Hematopoietic multipotent progenitor cell treated with erythropoietin and hydrocortisone succinate and interleukin-3 and kit ligand, for 15 days (in vitro differentiated cells): ENCODE results near the gene APOB.
"Not testable (repeated sequence)": the region's sequence is repeated elsewhere in the genome, so short reads cannot be mapped to it uniquely, and the experiment has no call there.

Experiments
- DNase-seq: peaks from one replicate; pipeline ENCODE4 v3.0.0-alpha.2; 2015; ENCODE audit warnings: low spot score

The APOB gene

DNA sequence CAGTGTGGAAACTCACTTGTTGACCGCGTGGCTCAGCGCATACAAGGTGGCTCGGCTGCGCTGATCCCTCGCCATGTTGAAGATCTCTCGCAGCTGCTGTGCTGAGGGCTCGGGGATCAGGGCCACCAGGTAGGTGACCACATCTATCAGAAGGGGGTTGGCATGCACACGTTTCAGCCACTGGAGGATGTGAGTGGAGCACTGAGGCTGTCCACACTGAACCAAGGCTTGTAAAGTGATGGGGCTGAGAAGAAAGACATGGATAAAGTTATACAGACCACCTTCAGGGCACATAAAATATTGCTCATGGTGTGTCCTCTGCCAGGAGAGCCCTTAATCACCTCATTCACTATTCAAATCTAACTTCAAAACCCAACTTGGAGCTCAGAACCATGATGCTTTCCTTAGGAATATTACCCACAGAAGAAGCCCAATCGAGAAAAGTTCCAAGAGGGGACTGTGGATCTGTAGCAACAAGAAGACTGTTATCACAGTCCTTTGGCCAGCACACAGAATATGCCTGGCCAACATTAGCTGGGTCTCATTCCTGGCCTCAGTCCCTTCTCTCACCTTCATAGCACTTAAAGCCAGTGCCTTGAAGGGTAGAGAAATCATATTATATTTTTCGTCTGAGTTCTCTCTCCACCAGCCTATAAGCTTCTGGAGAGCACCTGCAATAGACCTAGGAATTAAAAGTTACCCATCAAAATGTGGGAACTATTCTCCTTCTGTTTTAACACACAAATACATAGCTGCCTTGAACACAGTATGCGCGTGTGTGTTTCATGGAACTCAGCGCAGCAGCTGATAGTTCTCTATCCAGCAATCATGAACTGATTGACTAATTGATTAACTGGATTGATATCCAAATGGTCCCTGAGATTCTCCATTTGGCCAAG is 11.3 kb downstream of the APOB start:
- no peak for DNase-seq

DNA sequence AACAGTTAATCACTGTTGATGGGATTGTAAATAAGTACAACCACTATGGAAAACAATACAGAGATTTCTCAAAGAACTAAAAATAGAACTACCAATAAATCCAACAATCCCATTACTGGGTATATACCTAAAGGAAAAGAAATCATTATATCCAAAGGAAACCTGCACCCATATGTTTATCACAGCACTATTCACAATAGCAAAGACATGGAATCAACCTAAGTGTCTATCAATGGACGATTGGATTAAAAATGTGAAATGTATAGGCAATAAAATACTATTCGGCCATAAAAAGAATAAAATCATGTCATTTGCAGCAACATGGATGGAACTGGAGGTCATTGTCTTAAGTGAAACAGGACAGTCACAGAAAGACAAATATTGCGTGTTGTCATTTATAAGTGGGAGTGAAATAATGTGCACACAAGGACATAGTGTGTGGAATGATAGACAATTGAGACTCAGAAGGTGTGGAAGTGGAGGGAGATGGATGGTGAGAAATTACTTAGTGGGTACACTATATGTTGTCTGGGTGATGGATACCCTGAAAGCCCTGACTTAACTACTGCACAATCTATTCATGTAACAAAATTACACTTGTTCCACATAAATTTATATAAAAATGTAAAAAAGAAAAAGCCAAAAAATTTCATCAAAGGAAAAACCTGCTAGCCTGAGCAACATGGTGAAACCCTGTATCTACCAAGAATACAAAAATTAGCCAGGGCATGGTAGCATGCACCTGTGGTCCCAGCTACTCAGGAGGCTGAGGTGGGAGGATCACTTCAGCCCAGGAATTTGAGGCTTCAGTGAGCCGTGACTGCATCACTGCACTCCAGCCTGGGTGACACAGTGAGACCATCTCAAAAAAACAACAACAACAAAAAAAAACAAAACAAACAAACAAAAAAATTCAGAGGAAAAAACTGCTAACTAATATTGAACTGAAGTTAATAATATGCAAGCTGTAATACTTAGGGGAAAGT is 12.6 kb downstream of the APOB start:
- DNase-seq: no peak

DNA sequence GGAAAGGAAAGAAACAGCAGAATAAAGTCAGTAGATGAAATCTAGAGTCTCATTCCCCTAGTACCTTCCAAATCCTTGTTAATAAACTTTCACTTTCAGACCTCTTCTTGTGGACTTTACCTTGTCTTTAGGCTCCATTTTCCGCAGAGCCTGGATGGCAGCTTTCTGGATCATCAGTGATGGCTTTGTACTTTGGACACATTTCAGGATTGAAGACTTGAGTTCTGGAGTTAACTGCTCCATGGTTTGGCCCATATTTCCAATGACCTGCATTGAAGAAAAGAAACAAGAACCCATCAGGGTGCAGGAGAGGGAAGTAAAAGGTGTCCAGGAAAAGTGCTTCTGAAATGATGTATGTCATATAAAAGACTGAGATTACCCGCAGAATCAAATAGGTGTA is 14.4 kb downstream of the APOB start:
- no peak for DNase-seq

DNA sequence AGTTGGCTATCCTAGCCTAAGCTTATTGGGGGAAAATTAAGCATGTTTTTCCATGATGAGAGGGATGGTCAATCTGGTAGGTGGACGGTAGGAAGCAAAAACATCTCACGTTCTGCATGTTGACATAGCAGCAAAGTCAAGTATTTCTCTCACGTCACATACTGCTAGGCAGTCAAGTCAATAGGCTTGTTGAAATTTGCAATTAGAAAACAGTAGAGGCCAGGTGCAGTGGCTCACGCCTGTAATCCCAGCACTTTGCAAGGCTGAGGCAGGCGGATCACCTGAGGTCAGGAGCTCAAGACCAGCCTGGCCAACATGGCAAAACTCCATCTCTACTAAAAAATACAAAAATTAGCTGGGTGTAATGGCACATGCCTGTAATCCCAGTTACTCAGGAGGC is 14.9 kb downstream of the APOB start:
- DNase-seq: not testable (repeated sequence)

DNA sequence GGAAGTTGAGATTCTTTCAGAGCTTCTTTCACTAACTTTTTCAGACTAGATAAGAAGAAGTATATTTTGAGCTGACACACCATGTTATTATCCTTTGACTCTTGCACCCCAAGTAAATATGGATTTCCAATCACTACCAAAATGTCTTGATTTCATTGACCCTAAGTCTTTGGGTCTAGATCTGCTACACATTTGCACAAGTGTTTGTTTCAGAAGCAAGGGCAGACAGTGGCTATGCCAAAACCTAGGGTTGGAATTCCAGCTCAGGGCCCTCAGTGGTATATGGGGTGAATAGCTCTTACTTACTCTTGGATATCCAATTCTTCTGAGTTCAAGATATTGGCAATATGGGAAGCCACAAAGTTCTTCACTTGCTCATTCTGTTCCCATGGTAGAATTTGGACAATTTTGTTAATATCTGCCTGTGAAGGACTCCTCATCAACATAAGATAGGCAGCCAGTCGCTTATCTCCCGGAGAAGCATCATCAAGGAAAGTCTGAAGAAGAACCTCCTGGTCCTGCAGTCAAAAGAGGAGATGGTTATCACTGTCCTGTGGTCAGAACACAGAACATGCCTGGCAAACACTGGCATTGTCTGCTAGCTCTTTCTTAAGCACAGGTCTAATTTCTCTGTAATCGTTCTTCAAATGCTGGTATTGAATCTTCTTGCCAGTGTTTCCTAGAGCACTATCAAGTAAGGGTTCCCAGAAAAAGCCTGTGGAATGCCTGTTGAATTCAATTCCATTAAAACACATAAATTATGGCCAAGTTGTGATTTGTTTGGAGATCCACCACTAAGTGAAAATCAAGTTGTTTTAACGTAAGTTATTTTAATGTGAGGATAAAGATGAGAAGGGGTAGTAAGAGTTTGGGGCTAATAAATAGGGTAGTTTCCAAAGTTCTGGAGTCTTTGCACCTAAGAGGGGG is 15.6 kb downstream of the APOB start:
- DNase-seq: no peak

DNA sequence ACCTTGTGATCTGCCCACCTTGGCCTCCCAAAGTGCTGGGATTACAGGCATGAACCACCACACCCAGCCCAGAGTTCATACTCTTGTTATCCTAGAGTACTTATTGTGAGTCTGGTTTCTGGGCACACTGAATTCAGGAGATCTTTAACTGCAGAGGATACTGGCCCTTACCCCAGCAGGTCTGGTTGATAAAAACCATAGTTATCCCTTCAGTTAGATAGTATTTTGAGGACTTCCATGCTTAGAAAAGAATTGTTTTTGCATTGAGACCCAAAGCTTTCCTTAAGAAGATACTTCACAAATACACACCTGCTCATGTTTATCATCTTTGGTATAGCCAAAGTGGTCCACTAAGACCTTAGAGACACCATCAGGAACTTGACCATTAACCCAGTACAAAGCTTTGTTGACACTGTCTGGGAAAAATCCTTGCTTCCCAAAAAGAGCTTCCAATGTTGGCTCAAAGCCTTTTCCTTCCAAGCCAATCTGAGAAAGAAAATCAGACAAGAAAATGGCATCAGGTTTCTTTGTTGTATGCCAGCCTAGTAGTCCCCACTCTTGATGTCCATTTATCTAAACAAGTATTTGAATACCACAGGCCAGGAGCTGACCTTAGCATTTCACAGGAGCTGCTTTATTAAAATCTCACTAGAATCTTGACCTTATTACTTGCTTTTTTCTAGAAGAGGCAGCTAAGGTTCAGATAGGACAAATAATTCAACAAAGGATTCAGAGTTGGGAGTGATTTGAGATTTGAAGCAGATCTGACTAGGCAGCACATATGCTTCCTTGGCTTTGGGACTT is 17.2 kb downstream of the APOB start:
- no peak for DNase-seq

DNA sequence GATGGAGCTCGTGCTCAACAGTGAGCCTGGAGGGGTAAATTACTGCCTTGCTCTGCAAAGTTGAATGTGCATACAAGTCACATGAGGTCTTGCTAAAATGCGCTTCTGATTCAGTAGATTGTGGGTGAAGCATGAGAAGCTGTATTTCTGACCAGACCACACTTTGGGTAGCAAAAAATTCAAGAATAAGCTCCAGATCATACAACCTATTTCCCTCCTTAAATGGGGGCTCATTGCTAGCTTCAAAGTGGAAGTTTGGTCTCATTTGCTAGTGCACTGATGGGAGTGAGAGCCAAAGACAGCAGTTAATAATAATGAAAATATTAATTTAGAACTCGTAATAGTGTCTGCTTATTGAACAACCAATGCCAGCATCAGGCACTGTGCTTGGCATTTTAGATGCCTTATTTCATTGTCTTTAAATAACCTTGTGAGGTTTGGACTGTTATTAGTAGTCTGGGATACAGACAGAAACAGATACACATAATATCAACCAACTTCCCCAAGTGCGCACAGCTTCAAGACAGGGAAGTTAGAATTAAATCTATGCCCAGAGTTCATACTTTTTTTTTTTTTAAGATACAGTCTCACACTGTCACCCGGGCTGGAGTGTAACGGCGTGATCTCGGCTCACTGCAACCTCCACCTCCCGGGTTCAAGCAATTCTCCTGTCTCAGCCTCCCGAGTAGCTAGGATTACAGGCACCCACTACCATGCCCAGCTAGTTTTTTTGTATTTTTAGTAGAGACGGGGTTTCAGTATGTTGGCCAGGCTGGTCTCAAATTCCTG is 18.0 kb downstream of the APOB start:
- no peak for DNase-seq

DNA sequence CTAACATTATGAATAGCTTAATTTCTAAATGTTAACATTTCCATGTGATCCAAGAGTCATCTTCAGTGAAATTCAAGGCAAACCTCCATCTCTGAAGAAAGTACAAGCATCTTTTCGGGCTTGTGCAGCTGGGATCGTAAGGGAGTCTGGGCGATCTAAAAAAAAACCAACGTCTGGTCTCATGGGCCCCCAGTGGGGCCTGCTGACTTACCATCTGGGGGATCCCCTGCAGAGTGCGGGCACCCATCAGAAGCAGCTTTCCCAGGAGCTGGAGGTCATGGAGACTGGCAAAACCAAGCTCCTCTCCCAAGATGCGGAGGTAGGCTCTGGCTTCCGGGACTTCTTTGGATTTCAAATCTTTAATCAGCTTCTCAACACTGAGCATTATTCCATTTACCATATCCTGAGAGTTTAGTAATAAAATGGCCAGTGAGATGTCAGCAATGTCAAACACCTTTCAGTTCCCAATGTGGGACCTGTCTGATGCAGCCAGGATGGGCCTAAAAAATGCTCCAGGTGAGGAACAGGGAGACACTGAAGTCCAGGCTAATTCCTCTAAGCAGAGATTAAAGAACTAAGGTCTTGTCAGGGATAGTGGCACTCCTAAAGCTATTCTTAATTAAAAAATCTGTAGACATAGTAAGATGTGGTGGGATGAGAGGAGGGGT is 19.0 kb downstream of the APOB start:
- no peak for DNase-seq

DNA sequence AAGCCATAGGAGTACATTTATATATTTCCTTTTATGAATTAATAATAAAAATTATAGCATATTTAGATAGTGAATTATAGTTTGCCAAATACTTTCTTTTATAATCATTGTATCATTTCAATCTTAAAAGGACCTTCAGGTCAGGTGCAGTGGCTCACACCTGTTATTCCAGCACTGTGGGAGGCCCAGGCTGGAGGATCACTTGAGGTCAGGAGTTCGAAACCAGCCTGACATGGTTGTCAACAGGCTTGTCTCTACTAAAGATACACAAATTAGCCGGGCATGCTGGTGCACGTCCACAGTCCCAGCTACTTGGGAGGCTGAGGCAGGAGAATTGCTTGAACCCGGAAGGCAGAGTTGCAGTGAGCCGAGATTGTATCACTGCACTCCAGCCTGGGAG is 19.7 kb downstream of the APOB start:
- DNase-seq: no peak

DNA sequence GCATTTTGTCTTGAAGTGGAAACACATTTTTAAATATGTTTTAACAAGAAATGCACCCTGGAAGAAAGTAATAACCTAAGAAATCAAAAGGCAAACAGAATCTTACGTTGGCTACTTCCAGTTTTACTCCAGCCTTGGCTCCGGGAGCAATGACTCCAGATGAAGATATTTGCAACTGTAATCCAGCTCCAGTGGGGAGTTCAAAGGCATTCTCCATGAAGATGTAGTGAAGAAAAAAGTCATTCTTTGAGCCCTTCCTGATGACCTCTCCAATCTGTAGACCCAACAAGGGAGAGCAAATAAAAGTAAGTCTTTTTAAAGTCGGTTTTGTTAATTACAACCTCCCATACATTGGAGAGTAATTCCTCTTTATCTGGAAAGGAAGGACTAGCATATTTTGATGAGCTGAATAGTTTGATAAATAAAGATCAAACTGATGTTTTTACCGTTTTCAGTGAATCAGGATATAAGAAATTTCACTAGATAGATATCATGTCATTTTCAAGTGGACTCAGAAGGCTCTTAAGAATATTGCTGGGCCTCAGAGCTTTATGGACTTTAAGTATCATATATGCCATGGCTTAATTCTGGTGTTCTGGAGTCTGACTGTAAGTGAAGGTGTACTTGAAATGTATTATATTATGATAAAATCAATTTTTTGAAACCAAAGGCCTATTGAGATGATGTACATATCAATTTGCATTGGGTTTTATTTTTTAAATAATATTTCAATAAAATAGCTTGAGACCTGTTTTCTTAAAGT is 20.3 kb downstream of the APOB start:
- DNase-seq: no peak

DNA sequence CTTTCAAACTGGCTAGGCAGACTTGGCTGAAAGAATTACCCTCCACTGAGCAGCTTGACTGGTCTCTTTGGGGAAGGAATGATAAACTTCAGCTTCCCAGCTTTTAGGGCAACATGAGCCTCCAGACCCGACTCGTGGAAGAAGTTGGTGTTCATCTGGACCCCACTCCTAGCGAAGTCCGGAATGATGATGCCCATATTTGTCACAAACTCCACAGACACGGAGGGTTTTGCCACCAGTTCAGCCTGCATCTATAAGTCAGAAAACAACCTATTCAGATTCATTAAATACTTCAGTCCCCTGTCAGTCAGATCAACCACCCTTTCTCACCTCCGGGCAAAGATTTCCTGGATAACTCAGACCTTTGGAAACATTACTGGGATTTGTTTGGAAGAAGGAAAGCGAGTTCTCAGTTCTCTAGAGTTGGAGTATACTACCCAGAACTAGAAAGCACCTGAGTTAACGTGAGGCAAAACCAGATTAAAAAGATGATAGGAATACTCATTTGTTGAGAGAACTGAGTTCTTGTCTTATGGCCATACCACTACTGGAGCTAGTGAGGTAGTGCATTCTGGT is 21.0 kb downstream of the APOB start:
- no peak for DNase-seq

DNA sequence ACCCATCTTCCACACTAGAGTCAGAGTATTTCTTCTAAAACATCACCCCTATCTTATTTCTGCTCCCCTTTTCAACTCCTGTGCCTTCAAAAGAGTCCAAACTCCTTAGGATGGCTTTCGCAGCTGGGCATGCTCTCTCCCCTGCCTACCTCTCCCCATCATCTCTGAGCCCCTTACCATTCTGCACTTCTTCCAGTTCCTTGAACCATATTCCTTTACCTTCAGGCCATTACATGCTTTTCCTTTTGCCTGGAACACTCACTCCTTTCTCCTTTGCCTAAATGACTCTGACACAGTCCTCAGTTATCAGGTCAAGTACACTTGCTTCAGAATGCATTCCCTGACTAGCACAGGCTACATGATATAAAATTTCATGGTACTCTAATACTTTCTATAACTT is 22.4 kb downstream of the APOB start:
- DNase-seq: no peak

DNA sequence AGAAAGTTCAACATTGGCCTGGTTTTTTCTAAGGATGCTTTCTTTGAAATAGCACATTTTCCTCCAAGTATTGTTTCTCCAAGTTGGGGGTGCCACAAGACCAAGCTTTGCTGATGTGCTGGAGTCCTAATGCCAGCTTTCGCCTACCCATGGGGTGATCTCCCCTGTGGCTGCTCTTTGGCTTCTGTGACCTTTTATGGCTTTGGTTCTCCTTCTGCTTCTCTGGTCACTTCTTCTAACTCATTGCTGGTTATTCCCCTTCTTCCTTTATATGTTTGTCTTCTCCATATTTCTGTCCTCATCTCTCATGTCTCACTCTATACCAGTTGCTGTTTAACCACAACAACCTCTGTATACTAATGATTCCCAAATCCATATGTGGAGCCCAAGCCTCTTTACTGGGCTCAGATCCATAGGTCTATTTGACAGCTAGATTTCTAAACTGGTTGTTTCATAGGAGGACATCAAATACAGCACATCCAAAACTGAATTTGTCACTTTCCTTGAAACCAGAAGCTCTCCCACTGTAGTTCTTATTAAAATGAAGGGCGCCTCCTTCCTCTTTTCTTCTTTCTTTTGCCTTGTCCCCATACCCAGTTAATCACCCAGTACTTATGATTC is 23.1 kb downstream of the APOB start:
- no peak for DNase-seq

DNA sequence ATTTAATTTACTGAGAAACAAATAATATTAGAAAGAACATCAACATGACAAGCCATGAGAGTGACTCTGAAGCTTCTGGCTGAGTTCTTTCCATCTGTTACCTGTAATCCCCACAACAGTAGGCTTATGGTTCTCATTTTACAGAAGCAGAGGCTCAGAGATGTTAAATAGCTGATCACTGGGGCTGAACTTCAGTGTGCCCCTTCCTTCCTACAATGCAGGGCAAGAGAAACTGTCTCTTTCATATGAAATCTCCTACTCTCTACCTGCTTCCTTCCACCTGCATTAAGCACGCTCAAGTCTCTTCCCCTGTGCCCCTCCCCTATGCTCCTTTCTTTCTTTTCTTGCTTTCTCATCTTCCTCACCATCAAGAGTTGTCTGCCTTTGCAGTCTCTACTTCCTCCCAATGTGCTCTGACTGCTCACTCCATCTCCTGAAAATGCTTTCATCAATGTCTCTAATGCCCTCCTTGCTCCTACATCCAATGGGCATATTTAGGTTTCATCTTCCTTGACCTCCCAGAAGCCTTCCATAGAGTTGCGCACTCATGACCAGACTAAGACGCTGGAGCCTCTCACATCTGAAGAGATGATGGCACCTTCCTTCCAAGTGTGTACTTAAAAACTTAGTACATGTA is 23.7 kb downstream of the APOB start:
- DNase-seq: no peak

DNA sequence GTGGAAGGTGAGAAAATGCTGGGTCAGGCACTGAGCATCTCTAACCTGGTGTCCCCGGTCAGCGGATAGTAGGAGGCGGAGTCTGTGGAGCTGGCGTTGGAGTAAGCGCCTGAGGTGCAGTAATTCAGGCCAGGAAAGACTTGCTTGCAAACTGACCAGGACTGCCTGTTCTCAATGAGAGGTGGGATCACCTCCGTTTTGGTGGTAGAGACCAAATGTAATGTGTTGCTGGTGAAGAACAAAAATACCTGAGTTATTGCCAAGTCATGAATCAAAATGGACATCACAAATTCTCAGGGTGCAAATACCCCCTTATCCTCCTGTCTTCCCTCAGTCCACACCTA is 24.2 kb downstream of the APOB start:
- no peak for DNase-seq

DNA sequence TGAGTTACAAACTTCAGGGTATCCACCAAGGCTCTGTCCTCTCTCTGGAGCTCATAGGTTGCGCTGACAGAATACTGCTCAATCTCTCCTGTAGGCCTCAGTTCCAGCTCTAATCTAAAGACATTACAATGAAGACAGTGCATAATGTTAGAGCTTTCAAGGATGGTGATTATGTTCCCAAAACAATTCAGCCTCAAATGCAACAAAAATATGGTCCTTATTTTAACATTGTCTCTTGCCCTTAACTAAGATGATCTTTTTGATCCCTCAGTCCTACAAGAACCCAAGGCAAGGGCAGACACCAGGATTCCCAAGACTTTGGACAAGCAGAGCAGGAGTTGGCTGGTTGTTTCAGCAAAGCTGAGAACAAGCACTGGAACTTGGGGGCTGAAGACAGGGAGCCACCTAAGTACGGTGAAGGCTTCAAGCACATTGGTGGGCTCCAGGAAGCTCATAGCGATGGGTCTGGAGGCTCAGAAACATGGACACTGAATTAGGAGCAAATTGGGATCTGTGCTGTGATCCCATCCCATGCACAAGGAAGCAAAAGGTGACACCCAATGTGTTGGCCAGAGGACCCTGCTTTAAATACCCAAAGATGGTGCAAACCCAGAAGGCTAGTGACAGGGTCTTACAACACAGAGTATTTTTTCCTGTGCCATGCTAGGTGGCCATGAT is 24.7 kb downstream of the APOB start:
- DNase-seq: no peak

DNA sequence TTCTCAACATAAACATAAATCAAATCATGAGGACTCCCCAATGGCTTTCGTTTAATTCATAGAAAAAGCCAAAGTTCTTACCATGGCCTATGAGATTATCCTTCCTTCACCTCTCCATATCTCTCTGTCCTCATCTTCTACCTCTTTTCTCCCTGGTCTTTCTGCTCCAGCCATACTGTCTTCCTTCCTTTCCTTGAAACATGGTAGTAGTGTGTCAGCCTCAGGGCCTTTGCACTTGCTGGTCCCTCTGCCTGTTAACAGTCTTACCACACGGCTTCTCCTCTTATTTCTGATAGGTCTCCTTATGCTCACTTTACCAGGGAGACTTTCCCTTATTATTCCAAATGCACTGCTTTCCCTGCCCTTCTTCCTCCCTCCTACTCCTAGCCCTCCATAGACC is 25.6 kb downstream of the APOB start:
- DNase-seq: no peak
